Large intestine (tissue), 3 donors: Measurements from ENCODE around the gene SMCO1. TPM values are rescaled to one million over a fixed set of nuclear protein-coding genes. Genes with fewer than 3 reads are reported as not detected.
"Not testable (repeated sequence)": the region's sequence is repeated elsewhere in the genome, so short reads cannot be mapped to it uniquely, and the experiment has no call there.

Experiments
- DNase-seq, 2 donors: peaks; one replicate each; pipeline versions ENCODE4 v3.0.0 to v3.0.0-alpha.2; 2013
- H3K27ac ChIP-seq: one replicate; pipeline ENCODE4 v1.5.1; 2013; ENCODE audit warnings: low read length
- H3K27me3 ChIP-seq: 2 replicates; pipeline ENCODE4 v1.6.1; 2013; ENCODE audit warnings: low read length; ENCODE audit not compliant: control insufficient read depth, insufficient read depth
- H3K36me3 ChIP-seq: 2 replicates; pipeline ENCODE4 v1.6.1; 2013; ENCODE audit warnings: low read length; ENCODE audit not compliant: control insufficient read depth, insufficient read depth
- H3K4me1 ChIP-seq: one replicate; pipeline ENCODE4 v1.6.1; 2013; ENCODE audit warnings: low read length; ENCODE audit not compliant: control insufficient read depth, insufficient read depth
- H3K4me3 ChIP-seq: one replicate; pipeline ENCODE4 v1.5.1; 2013; ENCODE audit warnings: low read length
- H3K9me3 ChIP-seq: one replicate; pipeline ENCODE4 v1.6.1; 2013; ENCODE audit warnings: mild to moderate bottlenecking, low read depth, low read length, moderate library complexity; ENCODE audit not compliant: control insufficient read depth
- WGBS: methylation state at CpG from one replicate; pipeline ENCODE4 v1.1.5; 2013; ENCODE audit warnings: low lambda C conversion rate; ENCODE audit not compliant: insufficient coverage; 5-methylcytosine and 5-hydroxymethylcytosine counted together
- polyA plus RNA-seq: library from polyadenylated mRNA; unstranded; fragments of 120-200 nt; gene quantifications from one replicate; pipeline ENCODE4 v1.2.1, GENCODE V29; 2013

Gene SMCO1
- polyA plus RNA-seq, 1 donor, result not detected

- not testable (repeated sequence) for DNase-seq, H3K27me3 ChIP-seq, H3K4me1 ChIP-seq, H3K36me3 ChIP-seq, H3K9me3 ChIP-seq, H3K4me3 ChIP-seq, H3K27ac ChIP-seq
- no CpG with 5 or more reads among the region's 1 CpG for WGBS
Measured at GRCh38 chr3:196511108-196511507, 4.0 kb downstream of the SMCO1 start.

- DNase-seq, result no peak
- Histone ChIP-seq H3K4me1 (peaks cover 3% of the 10 kb centered on the region), H3K9me3 (peaks cover 3% of the 10 kb centered on the region), H3K27ac (no peak overlapping the region), H3K4me3 (no peak overlapping the region), H3K27me3 (no peaks in the 10 kb centered on the region), H3K36me3 (peaks cover 4% of the 10 kb centered on the region)
- 100% methylated on average over 3 of the region's 8 CpGs for WGBS
Measured at GRCh38 chr3:196506687-196507086, 8.5 kb downstream of the SMCO1 start.

- no peak overlapping the region for H3K27ac ChIP-seq
- H3K27me3 ChIP-seq, result no peaks in the 10 kb centered on the region
- whole genome bisulfite sequencing, result no CpG with 5 or more reads among the region's 6 CpGs
- peaks cover 7% of the 10 kb centered on the region for H3K4me1 ChIP-seq
- H3K36me3 ChIP-seq, result peaks cover 4% of the 10 kb centered on the region
- no peak overlapping the region for H3K4me3 ChIP-seq
- no peak for DNase-seq
- peaks cover 3% of the 10 kb centered on the region for H3K9me3 ChIP-seq
Measured at GRCh38 chr3:196504556-196504955, 10.6 kb downstream of the SMCO1 start.

- DNase-seq, H3K9me3 ChIP-seq, H3K27me3 ChIP-seq, H3K36me3 ChIP-seq, H3K4me1 ChIP-seq: not testable (repeated sequence)
- Histone ChIP-seq H3K27ac (peak overlapping the region; percentile 95), H3K4me3 (peak overlapping the region; percentile 76)
- no CpG with 5 or more reads among the region's 7 CpGs for whole genome bisulfite sequencing
Measured at GRCh38 chr3:196504077-196504398, 11.1 kb downstream of the SMCO1 start.

- no CpG with 5 or more reads among the region's 75 CpGs for WGBS
- H3K4me3 ChIP-seq, result peak within 1 kb of the TSS; percentile 76
- H3K9me3 ChIP-seq, result peaks cover 3% of the 10 kb centered on the region
- peaks cover 4% of the 10 kb centered on the region for H3K36me3 ChIP-seq
- no peaks in the 10 kb centered on the region for H3K27me3 ChIP-seq
- peaks cover 7% of the 10 kb centered on the region for H3K4me1 ChIP-seq
- peak; percentile 91 to 95 for DNase-seq
- H3K27ac ChIP-seq, result peak within 1 kb of the TSS; percentile 95
Measured at GRCh38 chr3:196503196-196504076, 11.7 kb downstream of the SMCO1 start, which contains the start of gene RNF168. Gene RNF168 (minus strand): TSS chr3:196503768. CDS start chr3:196503173, 595 bp downstream.

- H3K36me3 ChIP-seq, result peaks cover 4% of the 10 kb centered on the region
- peak; percentile 18 to 69 for DNase-seq
Measured at GRCh38 chr3:196502775-196503195, 12.4 kb downstream of the SMCO1 start.

GRCh38 chr3:196501316-196502044, 13.7 kb downstream of the SMCO1 start:
- peak overlapping the region; percentile 76 for H3K4me3 ChIP-seq
- peak in 1 of 2 donors; percentile 19 for DNase-seq
- no peaks in the 10 kb centered on the region for H3K27me3 ChIP-seq
- 4% methylated on average over 3 of the region's 14 CpGs for WGBS
- H3K9me3 ChIP-seq, result no peaks in the 10 kb centered on the region
- peaks cover 7% of the 10 kb centered on the region for H3K4me1 ChIP-seq
- H3K36me3 ChIP-seq, result no peaks in the 10 kb centered on the region
- no peak overlapping the region for H3K27ac ChIP-seq

More at GRCh38 chr3:196502775-196503195, 12.4 kb downstream of the SMCO1 start:
- Histone ChIP-seq H3K4me1 (peaks cover 7% of the 10 kb centered on the region), H3K9me3 (peaks cover 3% of the 10 kb centered on the region), H3K27ac (peak overlapping the region; percentile 95), H3K27me3 (no peaks in the 10 kb centered on the region), H3K4me3 (peak overlapping the region; percentile 76)
- 0% methylated on average over 1 of the region's 27 CpGs for WGBS

GRCh38 chr3:196499807-196500524, 15.2 kb downstream of the SMCO1 start:
- no peaks in the 10 kb centered on the region for H3K9me3 ChIP-seq
- no peaks in the 10 kb centered on the region for H3K27me3 ChIP-seq
- peaks cover 2% of the 10 kb centered on the region for H3K36me3 ChIP-seq
- H3K4me3 ChIP-seq, result peak overlapping the region; percentile 76
- peaks cover 7% of the 10 kb centered on the region for H3K4me1 ChIP-seq
- DNase-seq, result no peak
- no CpG with 5 or more reads among the region's 11 CpGs for WGBS
- H3K27ac ChIP-seq, result no peak overlapping the region

GRCh38 chr3:196499061-196499460, 16.1 kb downstream of the SMCO1 start:
- no peak overlapping the region for H3K27ac ChIP-seq
- H3K36me3 ChIP-seq, result peaks cover 2% of the 10 kb centered on the region
- WGBS, result 100% methylated on average over 1 of the region's 5 CpGs
- peaks cover 6% of the 10 kb centered on the region for H3K4me1 ChIP-seq
- no peak overlapping the region for H3K4me3 ChIP-seq
- no peak for DNase-seq
- H3K9me3 ChIP-seq, result no peaks in the 10 kb centered on the region
- no peaks in the 10 kb centered on the region for H3K27me3 ChIP-seq

- WGBS, result 100% methylated on average over 1 of the region's 8 CpGs
Measured at GRCh38 chr3:196498297-196498696, 16.8 kb downstream of the SMCO1 start.

More at GRCh38 chr3:196498297-196498696, 16.8 kb downstream of the SMCO1 start:
- DNase-seq, result no peak
- Histone ChIP-seq H3K9me3 (no peaks in the 10 kb centered on the region), H3K4me3 (no peak overlapping the region), H3K27ac (no peak overlapping the region), H3K27me3 (no peaks in the 10 kb centered on the region), H3K36me3 (peaks cover 2% of the 10 kb centered on the region), H3K4me1 (peaks cover 4% of the 10 kb centered on the region)
